HG03135 (cell line): ENCODE results near the gene FAM219B.

Source experiments
- ATAC-seq: cut with Tn5 transposase; IDR thresholded peaks from one replicate; pipeline ENCODE4 v1.9.1; 2021; ENCODE audit warnings: mild to moderate bottlenecking, moderate library complexity; ENCODE audit not compliant: unreplicated experiment

The FAM219B gene

DNA sequence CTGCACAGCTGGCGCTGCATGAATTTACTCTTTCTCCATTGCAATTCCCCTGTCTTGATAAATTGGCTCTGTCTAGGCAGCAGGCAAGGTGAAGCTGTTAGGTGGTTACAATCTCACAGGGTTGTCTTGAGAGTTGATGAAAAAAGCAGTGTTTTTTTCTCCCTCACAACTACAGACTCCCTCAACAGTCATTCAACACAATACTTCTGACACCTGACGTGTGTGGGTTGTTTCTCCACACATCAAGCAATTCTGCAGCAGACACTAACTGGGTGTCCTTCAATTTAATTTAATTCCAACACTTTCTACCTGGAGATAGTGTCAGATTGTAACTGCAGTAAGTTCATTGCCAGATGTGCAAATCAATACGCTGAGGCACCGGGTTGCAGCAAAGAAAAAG lies 28.4 kb downstream of the FAM219B start:
- ATAC-seq = no peak

DNA sequence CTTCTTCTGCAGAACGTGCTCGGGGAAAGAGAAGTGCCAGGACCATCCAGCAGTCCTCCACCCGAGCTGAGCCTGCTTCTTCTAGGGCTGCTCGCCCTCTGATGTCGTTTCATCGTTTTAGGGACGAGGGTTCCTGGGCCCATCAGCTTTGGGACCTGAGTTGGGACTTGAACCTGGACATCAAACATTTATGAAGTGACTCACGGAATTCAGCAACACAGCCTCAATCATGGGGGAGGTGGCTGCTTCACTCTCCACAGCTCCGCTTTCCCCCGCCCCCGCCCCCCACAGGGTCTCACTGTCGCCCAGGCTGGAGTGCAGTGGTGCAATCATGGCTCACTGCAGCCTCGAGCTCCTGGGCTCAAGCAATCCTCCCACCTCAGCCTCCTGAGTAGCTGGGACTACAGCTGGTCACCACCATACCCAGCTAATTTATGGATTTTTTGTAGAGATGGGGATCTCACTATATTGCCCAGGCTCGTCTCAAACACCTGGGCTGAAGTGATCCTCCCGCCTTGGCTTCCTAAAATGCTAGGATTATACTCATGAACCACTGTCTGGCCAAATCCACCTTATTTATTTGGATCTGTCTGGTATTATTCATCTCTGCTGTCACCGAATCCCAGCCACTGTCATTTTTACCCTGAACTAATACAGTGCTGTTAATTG lies 32.8 kb downstream of the FAM219B start:
- ATAC-seq = no peak

DNA sequence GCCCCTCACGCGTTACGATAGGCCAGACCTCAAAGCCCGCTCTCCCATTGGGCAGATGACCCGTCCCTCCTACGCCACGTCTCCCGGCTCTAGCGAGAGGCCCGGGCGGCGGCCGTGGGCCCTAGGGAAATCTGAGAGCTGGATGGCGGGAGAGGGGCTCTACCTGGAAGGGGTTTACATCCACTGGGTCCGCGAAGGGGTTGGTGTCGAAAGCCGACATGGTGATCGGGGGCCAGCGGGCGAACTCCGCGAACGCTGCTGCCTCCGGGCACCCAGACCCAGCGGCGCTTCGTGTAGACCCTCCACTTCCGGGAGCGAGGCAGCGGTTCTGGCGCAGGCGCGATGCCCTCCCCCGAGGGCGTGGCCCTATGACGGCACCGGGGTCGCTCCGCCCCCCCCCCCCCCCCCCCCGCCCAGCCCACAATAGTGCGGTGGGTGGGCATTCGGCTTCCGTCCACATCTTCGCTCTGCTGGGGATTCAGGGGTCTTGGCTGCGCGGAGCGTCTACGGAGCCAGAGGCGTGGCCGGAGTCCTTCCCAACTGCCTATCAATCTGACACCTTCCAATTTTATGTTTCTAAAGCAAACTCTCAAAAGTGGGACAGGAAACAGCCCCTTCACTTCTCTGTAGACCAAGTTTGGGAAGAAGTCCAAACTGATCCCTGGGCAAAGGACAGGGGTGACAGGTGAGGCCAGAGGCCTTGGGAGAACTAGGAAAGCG lies 33.5 kb downstream of the FAM219B start, which contains the start of gene SCAMP2:
TSS of gene SCAMP2 (minus strand) at position 330 of the 720 bp plus-strand sequence. CDS start at position 220, 110 bp downstream.
- peak; percentile 84 for ATAC-seq

DNA sequence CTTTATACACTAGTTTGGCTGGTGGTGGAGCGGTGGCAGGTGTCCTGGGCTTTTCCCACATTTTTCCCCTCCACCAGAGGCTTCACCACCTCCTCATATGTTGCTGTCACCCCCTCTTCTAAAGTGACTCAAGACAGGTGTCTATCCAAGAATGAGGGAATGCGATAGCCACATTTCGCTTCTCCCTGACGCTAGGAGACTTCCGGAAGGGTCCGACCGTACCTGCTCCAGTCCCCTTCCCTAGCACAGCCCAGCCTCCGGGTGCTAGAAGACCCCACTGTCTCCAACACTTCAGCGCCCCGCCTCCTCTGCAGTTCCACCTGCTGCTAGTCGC lies 34.0 kb downstream of the FAM219B start:
- no peak for ATAC-seq

DNA sequence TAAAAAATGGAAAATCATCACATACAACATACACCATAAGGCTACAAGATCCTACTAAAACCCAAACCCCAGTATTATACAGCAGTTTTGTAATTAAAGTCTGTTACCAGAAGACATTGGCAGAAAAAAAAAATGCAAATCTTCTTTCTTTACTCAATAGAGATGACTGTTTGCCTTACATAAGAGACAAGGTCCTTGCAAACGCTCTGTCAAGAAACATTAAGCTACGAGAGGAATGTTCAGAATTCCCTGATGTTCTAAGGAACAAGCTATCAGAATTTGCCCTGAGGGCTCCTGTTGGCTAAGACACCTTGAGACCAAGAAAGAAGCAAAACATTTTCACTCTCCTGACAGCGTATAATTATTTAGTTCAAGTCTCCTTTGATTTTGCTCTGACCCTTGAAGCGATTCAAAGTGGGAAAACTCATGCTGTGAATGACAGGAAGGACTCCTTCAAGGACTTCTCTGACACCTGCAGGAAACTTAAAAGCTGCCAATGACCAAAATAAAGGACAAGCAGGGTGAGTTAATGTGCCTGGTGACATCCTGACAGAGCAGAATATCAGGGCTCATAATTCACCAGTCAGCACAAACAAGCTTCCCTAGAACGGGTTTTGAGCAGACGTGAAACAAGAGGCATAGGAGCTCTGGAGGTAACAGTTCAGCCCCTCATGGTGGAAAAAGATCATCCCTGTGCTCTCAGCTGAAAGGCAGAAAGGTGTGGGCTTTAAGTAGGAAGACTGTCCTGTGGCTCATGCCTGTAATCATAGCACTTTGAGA lies 36.0 kb downstream of the FAM219B start:
- ATAC-seq = no peak

DNA sequence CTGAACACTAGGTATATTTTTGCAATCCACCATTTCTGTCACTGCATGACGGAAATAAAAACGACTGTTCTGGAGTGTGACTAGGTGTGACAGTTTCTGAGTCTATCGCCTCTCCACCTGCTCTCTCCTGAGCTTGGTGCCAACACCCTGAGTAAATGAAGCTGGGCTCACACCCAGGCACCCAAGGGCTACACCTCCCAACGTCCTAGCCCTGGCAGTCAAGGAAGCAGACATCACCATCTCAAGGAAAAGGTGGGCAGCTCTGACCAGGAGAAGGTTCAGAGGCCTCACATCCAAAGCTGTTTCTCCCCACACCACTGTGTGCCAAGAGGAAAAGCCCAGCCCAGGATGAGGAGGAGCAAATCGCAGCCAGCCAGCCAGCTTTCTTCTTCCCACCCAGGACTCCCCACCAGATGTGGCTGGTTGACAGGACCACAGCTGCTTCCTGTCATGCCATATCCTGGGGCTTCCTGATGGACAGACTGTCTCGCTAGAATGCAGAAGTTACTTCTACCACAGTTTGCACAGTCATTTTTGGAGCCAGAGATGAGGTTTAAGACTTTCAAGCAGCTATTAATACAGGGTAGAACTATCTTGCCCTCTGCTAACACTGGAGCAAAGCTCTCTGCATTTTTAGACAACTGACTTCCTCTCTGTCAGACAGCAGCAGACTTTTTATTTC lies 36.8 kb downstream of the FAM219B start:
- peak; percentile 53 for ATAC-seq

DNA sequence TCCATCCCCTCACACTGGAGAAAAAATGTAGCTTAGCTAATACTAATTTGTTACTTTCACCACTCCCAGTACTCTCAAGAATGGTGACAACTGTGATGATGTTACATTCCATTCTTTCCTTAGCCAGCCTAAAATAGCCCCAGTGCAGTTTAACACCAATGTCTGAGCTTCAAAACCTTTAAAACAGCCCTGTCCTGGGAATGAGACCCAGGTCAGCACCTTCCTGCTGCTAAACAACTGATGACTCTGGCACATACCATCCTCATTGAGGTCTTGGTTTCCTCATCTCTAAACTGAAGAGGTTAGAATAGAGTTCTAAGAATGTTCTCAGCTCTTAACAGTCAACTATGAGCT lies 37.3 kb downstream of the FAM219B start:
- ATAC-seq = no peak

DNA sequence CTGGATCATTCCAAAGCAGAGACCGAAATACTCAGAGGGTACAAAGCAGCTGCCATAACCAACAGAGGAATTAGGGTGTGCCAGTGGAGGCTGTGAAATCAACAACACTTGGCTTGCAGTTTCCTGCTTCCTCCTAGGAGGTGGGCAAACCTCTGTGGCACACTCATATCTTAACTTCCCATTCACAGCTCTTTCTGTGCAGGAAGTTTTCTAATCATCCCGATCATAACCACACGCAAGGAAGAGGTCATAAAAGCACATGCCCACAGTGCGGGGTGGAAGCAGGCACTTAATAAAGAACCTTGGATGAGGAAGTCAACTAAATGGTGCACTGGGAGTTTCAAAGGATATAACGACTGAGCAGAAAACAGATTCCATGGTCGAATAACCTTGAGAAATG lies 38.6 kb downstream of the FAM219B start:
- ATAC-seq = no peak

GRCh38 chr15:74867466-74868038 lies 39.1 kb downstream of the FAM219B start:
- ATAC-seq = no peak

- ATAC-seq = no peak
Measured at GRCh38 chr15:74866090-74866489, 40.6 kb downstream of the FAM219B start.

GRCh38 chr15:74865316-74865715 lies 41.3 kb downstream of the FAM219B start:
- ATAC-seq = no peak

GRCh38 chr15:74864296-74864695 lies 42.4 kb downstream of the FAM219B start:
- no peak for ATAC-seq

GRCh38 chr15:74863239-74864056 lies 43.2 kb downstream of the FAM219B start:
- ATAC-seq = no peak

DNA sequence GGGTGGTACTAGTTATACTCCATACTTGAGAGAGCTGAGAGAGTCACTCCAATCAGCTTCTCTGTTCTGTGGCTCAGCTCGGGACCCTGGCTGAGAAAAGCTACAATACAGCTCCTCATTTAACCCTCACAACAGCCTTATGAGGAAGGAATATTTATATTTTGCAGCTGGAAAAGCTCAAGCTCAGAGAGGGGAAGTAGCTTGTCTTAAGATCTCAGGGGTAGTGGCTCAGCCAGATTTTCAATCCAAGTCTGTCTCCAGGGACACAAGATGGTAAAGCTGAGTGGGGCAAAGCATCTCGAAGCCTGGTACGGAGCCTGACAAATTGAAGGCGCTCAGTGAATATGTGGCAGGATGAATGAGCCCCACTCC lies 48.3 kb downstream of the FAM219B start:
- ATAC-seq = no peak

GRCh38 chr15:74857671-74858368 lies 48.8 kb downstream of the FAM219B start:
- ATAC-seq = no peak

- peak; percentile 72 for ATAC-seq
Measured at GRCh38 chr15:74857082-74857655, 49.5 kb downstream of the FAM219B start.

DNA sequence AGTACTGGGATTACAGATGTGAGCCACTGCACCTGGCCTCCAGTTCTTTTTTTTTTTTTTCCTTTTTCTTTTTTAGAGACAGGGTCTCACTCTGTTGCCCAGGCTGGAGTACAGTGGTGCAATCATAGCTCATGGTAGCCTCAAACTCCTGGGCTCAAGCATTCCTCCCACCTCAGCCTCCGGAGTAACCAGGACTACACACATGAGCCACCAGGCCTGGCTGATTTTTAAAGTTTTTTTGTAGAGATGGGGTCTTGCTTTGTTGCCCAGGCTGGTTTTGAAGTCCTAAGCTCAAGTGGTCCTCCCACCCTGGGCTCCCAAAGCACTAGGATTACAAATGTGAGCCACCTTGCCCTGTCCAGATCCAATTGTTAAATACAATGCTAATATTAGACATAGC lies 50.1 kb downstream of the FAM219B start:
- ATAC-seq = no peak

DNA sequence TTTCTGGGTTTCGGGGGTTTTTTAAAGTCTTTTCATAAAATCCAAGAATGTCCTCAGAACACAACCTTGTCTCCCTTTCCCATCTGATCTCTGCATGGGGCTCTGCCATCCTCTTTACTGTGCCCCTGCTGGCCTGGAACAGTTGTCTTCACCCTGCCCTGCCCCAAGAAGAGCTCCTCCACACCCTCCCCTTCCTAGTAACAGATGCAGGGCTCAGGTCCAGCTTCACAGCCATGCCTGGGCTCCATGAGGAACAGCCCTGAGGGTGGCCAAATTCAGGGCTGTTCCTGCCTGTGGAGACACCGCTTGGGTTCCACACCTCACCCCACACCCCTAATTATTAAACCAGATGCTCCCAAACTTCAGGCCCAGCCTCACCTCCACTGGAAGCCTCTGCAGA lies 50.8 kb downstream of the FAM219B start:
- no peak for ATAC-seq

- no peak for ATAC-seq
Measured at GRCh38 chr15:74854453-74855022, 52.1 kb downstream of the FAM219B start.
